Measurements from ENCODE around the gene BTF3L4.

DNA sequence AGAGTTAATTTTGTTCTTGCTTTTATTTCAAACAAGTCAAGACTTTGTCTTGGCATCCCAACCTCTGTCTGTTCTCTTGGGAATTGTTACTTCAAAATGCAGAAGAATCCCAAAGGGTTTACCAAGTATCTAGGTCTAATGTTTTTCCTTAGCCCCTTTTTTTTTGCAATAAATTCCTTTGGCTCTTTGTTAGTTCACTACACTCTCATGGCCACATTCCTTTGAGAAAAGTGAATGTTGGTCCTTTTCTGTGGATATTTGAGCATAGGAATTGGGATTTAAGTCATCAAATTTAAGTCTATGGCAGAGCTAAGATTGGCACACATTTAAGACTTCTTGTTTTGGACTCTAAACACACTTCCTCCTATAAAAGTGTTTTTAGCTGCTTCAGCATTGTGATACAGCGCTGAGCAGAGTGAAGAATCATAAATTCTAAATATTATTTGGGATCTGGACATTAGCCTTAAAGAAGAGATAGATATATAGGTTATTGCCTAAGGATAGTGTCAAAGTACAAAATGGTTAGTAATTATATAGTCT, 1.9 kb downstream of the BTF3L4 start:
- TF ChIP-seq, protein P1, sequence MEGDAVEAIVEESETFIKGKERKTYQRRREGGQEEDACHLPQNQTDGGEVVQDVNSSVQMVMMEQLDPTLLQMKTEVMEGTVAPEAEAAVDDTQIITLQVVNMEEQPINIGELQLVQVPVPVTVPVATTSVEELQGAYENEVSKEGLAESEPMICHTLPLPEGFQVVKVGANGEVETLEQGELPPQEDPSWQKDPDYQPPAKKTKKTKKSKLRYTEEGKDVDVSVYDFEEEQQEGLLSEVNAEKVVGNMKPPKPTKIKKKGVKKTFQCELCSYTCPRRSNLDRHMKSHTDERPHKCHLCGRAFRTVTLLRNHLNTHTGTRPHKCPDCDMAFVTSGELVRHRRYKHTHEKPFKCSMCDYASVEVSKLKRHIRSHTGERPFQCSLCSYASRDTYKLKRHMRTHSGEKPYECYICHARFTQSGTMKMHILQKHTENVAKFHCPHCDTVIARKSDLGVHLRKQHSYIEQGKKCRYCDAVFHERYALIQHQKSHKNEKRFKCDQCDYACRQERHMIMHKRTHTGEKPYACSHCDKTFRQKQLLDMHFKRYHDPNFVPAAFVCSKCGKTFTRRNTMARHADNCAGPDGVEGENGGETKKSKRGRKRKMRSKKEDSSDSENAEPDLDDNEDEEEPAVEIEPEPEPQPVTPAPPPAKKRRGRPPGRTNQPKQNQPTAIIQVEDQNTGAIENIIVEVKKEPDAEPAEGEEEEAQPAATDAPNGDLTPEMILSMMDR (conservative IDR thresholded peaks at IDR 0.05) = no peak
- TF ChIP-seq ZFX (IDR thresholded peaks at IDR 0.05) = no peak
